ENCODE data around the gene SMPDL3B.

Gene SMPDL3B

DNA sequence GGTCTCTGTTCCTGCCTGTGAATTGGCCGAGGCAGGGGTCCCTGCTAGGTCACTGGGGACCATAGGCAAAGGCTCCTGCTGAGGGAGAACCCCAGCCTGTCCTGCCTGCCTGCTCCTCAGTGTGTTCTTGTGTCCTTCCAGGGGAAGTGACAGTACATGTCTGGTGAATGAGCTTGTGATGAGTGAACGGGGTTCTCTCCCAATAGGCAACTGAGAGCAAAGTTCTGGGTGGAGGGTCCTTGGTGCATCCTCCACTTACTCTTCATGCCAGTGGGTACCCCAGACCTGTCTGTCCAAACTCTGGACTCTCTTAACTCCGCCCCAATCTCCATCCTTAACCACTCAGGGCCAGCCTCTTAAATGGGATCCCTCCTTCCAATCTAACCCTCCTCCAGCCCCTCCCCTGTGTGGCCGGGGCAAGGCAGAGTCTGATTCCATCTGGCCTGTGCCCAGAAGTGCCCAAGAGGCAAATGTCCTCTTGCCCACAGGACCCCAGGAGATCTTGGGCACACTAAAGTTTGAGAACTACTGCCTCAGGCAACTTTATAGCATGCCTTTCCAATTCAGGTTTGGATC, 26.9 kb downstream of the SMPDL3B start:
- TF ChIP-seq, protein P1, sequence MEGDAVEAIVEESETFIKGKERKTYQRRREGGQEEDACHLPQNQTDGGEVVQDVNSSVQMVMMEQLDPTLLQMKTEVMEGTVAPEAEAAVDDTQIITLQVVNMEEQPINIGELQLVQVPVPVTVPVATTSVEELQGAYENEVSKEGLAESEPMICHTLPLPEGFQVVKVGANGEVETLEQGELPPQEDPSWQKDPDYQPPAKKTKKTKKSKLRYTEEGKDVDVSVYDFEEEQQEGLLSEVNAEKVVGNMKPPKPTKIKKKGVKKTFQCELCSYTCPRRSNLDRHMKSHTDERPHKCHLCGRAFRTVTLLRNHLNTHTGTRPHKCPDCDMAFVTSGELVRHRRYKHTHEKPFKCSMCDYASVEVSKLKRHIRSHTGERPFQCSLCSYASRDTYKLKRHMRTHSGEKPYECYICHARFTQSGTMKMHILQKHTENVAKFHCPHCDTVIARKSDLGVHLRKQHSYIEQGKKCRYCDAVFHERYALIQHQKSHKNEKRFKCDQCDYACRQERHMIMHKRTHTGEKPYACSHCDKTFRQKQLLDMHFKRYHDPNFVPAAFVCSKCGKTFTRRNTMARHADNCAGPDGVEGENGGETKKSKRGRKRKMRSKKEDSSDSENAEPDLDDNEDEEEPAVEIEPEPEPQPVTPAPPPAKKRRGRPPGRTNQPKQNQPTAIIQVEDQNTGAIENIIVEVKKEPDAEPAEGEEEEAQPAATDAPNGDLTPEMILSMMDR (IDR thresholded peaks at IDR 0.05; ENCODE audit: low read depth, low read length): no peak
- DNase-seq (ENCODE audit: extremely low read depth, low read depth): no peak

DNA sequence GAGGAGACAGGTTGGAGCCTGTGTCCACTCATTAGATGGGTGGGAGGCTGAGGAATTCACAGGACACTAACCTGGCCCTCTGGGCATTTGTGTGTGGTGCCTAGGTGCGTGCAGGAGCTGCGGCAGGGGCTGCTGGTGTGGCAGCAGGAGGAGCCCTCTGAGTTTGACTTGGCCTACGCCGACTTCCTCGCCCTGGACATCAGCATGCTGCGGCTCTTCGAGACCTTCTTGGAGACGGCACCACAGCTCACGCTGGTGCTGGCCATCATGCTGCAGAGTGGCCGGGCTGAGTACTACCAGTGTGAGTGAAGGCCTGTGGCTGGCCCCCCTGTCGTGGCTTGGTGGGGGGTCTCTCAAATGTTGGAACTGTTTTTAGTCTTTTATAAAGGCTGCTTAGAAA, 28.6 kb downstream of the SMPDL3B start:
- TF ChIP-seq, protein P1 (IDR thresholded peaks at IDR 0.05; ENCODE audit: low read depth, low read length): no peak

GRCh38 chr1:27966402-27967105, 31.8 kb downstream of the SMPDL3B start:
- TF ChIP-seq, protein P1 (IDR thresholded peaks at IDR 0.05; ENCODE audit: low read depth, low read length): no peak
- no peak for DNase-seq (ENCODE audit: extremely low read depth, low read depth)

More for the DNA sequence above, 28.6 kb downstream of the SMPDL3B start:
- no peak for DNase-seq (ENCODE audit: extremely low read depth, low read depth)

- TF ChIP-seq, protein P1 (IDR thresholded peaks at IDR 0.05; ENCODE audit: low read depth, low read length): no peak
- DNase-seq (ENCODE audit: extremely low read depth, low read depth): no peak
Observed at GRCh38 chr1:27967106-27967883, 32.5 kb downstream of the SMPDL3B start.

DNA sequence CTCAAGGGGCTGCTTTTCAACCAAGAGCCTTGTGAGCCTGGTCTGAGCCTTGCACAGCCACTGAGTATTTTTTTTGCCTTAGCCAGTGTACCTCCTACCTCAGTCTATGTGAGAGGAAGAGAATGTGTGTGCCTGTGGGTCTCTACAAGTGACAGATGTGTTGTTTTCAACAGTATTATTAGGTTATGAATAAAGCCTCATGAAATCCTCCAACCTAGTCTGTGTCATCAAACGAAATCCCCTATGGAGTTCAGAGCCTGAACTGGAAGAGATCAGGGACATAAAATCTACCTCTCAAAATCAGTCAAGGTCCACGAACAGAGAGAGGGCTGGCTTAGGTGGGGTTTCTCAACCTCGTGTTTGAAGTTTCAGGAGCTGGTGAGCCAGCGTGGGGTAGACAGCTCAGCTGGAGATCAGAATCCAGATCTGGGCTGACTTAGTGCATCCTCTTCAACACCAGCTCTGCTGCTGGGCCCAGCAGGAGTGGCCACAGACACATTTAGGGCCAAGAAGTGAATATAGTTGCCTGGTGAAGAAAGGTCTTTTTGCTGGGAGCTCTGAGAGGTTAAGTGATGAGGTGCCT, 33.2 kb downstream of the SMPDL3B start:
- TF ChIP-seq, protein P1 (IDR thresholded peaks at IDR 0.05; ENCODE audit: low read depth, low read length): no peak
- no peak for DNase-seq (ENCODE audit: extremely low read depth, low read depth)

GRCh38 chr1:27968692-27969091, 33.9 kb downstream of the SMPDL3B start:
- TF ChIP-seq, protein P1 (IDR thresholded peaks at IDR 0.05; ENCODE audit: low read depth, low read length): no peak
- DNase-seq (ENCODE audit: extremely low read depth, low read depth): peak; percentile 88

All from AG09319 (cell line).